K562 (cell line): Measurements from ENCODE around the gene PDE4D. TPM values are rescaled to one million over a fixed set of nuclear protein-coding genes. Genes with fewer than 3 reads are reported as not detected.

Experiments
- ATAC-seq: fragments of 200-7000 bp; cut with Tn5 transposase; 3 replicates; pipeline ENCODE4 v1.9.1; 2020; ENCODE audit warnings: moderate library complexity
- BruUV-seq: library from RNA; stranded (reverse); fragments of 400-500 nt; replicated peaks from 2 replicates; lab custom pipeline; 2021; lab: Mats Ljungman, UMichigan
- CTCF ChIA-PET: fragments of 300-600 bp; formaldehyde crosslinking; extraction: SDS; loops from one replicate; lab custom pipeline; 2021; ENCODE audit warnings: low intra/inter-chr PET ratio; lab: Yijun Ruan, JAX
- POLR2A ChIA-PET: fragments of 300-600, 350-650 bp; sonication (Branson Sonifier 250); formaldehyde crosslinking; extraction: SDS; loops from one replicate; lab custom pipeline; 2021; ENCODE audit warnings: antibody characterized with exemption, inconsistent platforms; lab: Yijun Ruan, JAX
- DNase-seq, 4 experiments: peaks; one replicate each; pipeline versions ENCODE4 v3.0.0 to v3.0.0-alpha.2; 2011 to 2018; ENCODE audit warnings: low spot score in 3 of 4, mixed read lengths in 3 of 4; ENCODE audit errors: extremely low read depth in 1 of 4
- FAIRE-seq: peaks from 2 replicates; lab custom pipeline; 2011; peaks lifted over from hg19 to GRCh38; lab: Jason Lieb, UNC
- H2AFZ ChIP-seq: 2 replicates; pipeline ENCODE4 v1.6.0; 2011; ENCODE audit warnings: low read depth, low read length, control low read depth, inconsistent platforms
- H3K27ac ChIP-seq: fragments of 200-600 bp; 3 replicates; pipeline ENCODE4 v1.8.0; 2011; ENCODE audit warnings: low read depth, mild to moderate bottlenecking, control low read depth, inconsistent platforms, low read length, moderate library complexity, mixed read lengths; ENCODE audit errors: extremely low read depth
- H3K27me3 ChIP-seq, 2 experiments: fragments of 300-600 bp in 1 of 2; 2 replicates in 1 of 2; 3 replicates in 1 of 2; pipeline versions ENCODE4 v1.6.0 to v1.8.0; 2011; ENCODE audit warnings: inconsistent platforms in 2 of 2, low read length in 2 of 2, mild to moderate bottlenecking in 1 of 2, mixed read lengths in 1 of 2, moderate library complexity in 1 of 2; ENCODE audit not compliant: control insufficient read depth in 2 of 2, insufficient read depth in 2 of 2
- H3K36me3 ChIP-seq: fragments of 300-600 bp; 3 replicates; pipeline ENCODE4 v1.8.0; 2011; ENCODE audit warnings: mild to moderate bottlenecking, low read length, inconsistent platforms; ENCODE audit not compliant: control insufficient read depth, insufficient read depth
- H3K4me1 ChIP-seq, 2 experiments: fragments of 200-600 bp in 1 of 2; replicated peaks in 1 of 2; 2 replicates in 1 of 2; 3 replicates in 1 of 2; pipeline versions ENCODE4 v1.5.1 to v1.8.0; 2011; ENCODE audit warnings: inconsistent platforms in 2 of 2, low read length in 2 of 2, mild to moderate bottlenecking in 1 of 2, mixed read lengths in 1 of 2, moderate library complexity in 1 of 2; ENCODE audit not compliant: control insufficient read depth in 2 of 2, insufficient read depth in 2 of 2
- H3K4me2 ChIP-seq: 2 replicates; pipeline ENCODE4 v1.6.1; 2011; ENCODE audit warnings: low read length, control low read depth, inconsistent platforms, mixed read lengths; ENCODE audit not compliant: insufficient read depth
- H3K4me3 ChIP-seq: fragments of 200-600 bp; sonication (generic), shearing (Covaris generic); 2 replicates; pipeline ENCODE4 v1.5.1; 2016; ENCODE audit warnings: control low read depth, inconsistent platforms
- H3K79me2 ChIP-seq: fragments of 200-600 bp; 3 replicates; pipeline ENCODE4 v1.8.0; 2011; ENCODE audit warnings: low read length, inconsistent platforms; ENCODE audit not compliant: control insufficient read depth, insufficient read depth
- H3K9ac ChIP-seq, 2 experiments: 2 replicates each; pipeline versions ENCODE4 v1.6.0 to v1.6.1; 2011; ENCODE audit warnings: low read depth in 2 of 2, low read length in 2 of 2, control low read depth in 1 of 2, inconsistent platforms in 1 of 2, mild to moderate bottlenecking in 1 of 2, mixed read lengths in 1 of 2; ENCODE audit not compliant: insufficient read depth in 1 of 2
- H3K9me1 ChIP-seq: one replicate; pipeline ENCODE4 v1.6.0; 2011; ENCODE audit warnings: inconsistent platforms, mild to moderate bottlenecking, low read length, moderate library complexity; ENCODE audit not compliant: control insufficient read depth, insufficient read depth
- H3K9me3 ChIP-seq: replicated peaks from 2 replicates; pipeline ENCODE4 v1.5.1; 2011; ENCODE audit warnings: low read depth, low read length, inconsistent platforms; ENCODE audit not compliant: control insufficient read depth, insufficient read depth
- H4K20me1 ChIP-seq: replicated peaks from 2 replicates; pipeline ENCODE4 v1.6.1; 2011; ENCODE audit warnings: low read length, inconsistent platforms, mixed read lengths; ENCODE audit not compliant: control insufficient read depth, insufficient read depth
- CAMTA2 ChIP-seq: fragments of 250-450 bp; sonication (Bioruptor Pico); conservative IDR thresholded peaks from 2 replicates; pipeline ENCODE4 v1.5.1; 2022
- GATAD2B ChIP-seq: fragments of 450-650 bp; IDR thresholded peaks from 2 replicates; pipeline ENCODE4 v1.6.1; 2017; ENCODE audit warnings: mild to moderate bottlenecking, borderline replicate concordance
- KDM4B ChIP-seq, 2 experiments: fragments of 450-650 bp in 1 of 2; sonication (generic) in 1 of 2; IDR thresholded peaks; 2 replicates each; pipeline ENCODE4 v1.6.1; 2016 to 2017; ENCODE audit warnings: borderline replicate concordance in 2 of 2, antibody characterized with exemption in 1 of 2, low read depth in 1 of 2, mild to moderate bottlenecking in 1 of 2
- RBM15 ChIP-seq: fragments of 200-400 bp; formaldehyde crosslinking; IDR thresholded peaks from 2 replicates; pipeline ENCODE4 v1.6.1; 2018; ENCODE audit warnings: mild to moderate bottlenecking, low read length, moderate library complexity; ENCODE audit not compliant: insufficient read depth
- SAP30 ChIP-seq: fragments of 200-600 bp; sonication (generic); IDR thresholded peaks from 2 replicates; pipeline ENCODE4 v1.6.1; 2012; ENCODE audit warnings: borderline replicate concordance, low read depth, mild to moderate bottlenecking, moderate library complexity, low read length, control low read depth, inconsistent platforms; ENCODE audit not compliant: insufficient read depth, poor library complexity, severe bottlenecking
- ZNF699 ChIP-seq: fragments of 250-450 bp; sonication (Bioruptor Pico); IDR thresholded peaks from 2 replicates; pipeline ENCODE4 v1.8.0; 2021; ENCODE audit warnings: mild to moderate bottlenecking, moderate library complexity; ENCODE audit not compliant: insufficient replicate concordance
- WGBS: fragments of 100-300 bp; shearing (Covaris generic); methylation state at CpG from one replicate; pipeline ENCODE4 v1.1.6; 2016; ENCODE audit warnings: low coverage, mixed read lengths; ENCODE audit not compliant: insufficient coverage; ENCODE audit errors: missing lambda C conversion rate; 5-methylcytosine and 5-hydroxymethylcytosine counted together
- in situ Hi-C: fragments of 300-500 bp; cut with MboI; formaldehyde crosslinking; loops from 4 replicates; pipeline ENCODE4 v1.15.0; 2018; ENCODE audit warnings: inconsistent platforms, mixed read lengths
- intact Hi-C: fragments of 100-400 bp; cut with micrococcal nuclease; formaldehyde crosslinking; loops from 2 replicates; pipeline ENCODE4 v1.14.2; 2022
- polyA plus RNA-seq, 8 experiments: library from polyadenylated mRNA; depleted of rRNA in 4 of 8; stranded (reverse) in 5 of 8; unstranded in 3 of 8; fragments of >200 nt; fragmentation: Nextera tagmentation in 2 of 8; fragmentation: Illumina TruSeq in 1 of 8; extraction: Ambion mirVana in 2 of 8; extraction: Trizol in 1 of 8; gene quantifications; 2 replicates each; pipeline versions ENCODE4 v1.2.1 to v1.2.3, GENCODE V29; 2011 to 2014; ENCODE audit warnings: inconsistent platforms in 1 of 8, missing spikeins in 1 of 8
- total RNA-seq, 7 experiments: library from RNA; depleted of rRNA in 6 of 7; stranded (reverse); fragments of >200 nt in 6 of 7; fragmentation: Illumina TruSeq in 2 of 7; extraction: Trizol in 2 of 7; gene quantifications; 2 replicates each; pipeline versions ENCODE4 v1.2.1 to v1.2.3, GENCODE V29; 2011 to 2021; ENCODE audit warnings: low replicate concordance in 1 of 7

The PDE4D gene
- total and polyA plus RNA-seq, 9 of the 15 experiments (the other 6 are each of a cell fraction or from before 2014, with no cell fraction given): 0.04 to 0.46 (median 0.13) TPM

GRCh38 chr5:59698207-59699178, 195.0 kb downstream of the PDE4D start:
- BruUV-seq: no TSS peak
- Histone ChIP-seq H3K27ac (no peak overlapping the region), H3K36me3 (no peaks in the 10 kb centered on the region), H3K9me1 (no peaks in the 10 kb centered on the region), H4K20me1 (no peaks in the 10 kb centered on the region), H3K27me3 (no peaks in the 10 kb centered on the region), H3K9ac (no peak overlapping the region), H3K9me3 (no peaks in the 10 kb centered on the region; the same call in 1 of the 2 replicates), H3K4me1 (no peaks in the 10 kb centered on the region), H3K4me2 (no peak overlapping the region), H3K79me2 (no peaks in the 10 kb centered on the region), H2AFZ (no peak overlapping the region), H3K4me3 (no peak overlapping the region)
- in situ Hi-C loops (no loop called here), intact Hi-C loops (no loop called here)
- DNase-seq: no peak
- TF ChIP-seq SAP30 (no peak), CAMTA2 (CRISPR knock-in tag) (no peak), ZNF699 (CRISPR knock-in tag) (no peak), KDM4B (IDR thresholded peaks at IDR 0.05; ENCODE audit: borderline replicate concordance in 2 of 2, low read depth in 1 of 2) (no peak), GATAD2B (no peak), RBM15 (no peak)
- POLR2A ChIA-PET: no interaction called here
- WGBS: 1% methylated on average over 6 of the region's 6 CpGs
- CTCF ChIA-PET: no interaction called here
- ATAC-seq: no peak
- no peak for FAIRE-seq
